GM12873 (cell line): Measurements from ENCODE around the gene CSAD.

ENCODE experiments used
- CTCF ChIP-seq: IDR thresholded peaks from 2 replicates; pipeline ENCODE4 v1.5.1; 2012; ENCODE audit warnings: low read depth, mild to moderate bottlenecking, moderate library complexity, low read length, control low read depth; ENCODE audit not compliant: insufficient read depth; ENCODE audit errors: missing control alignments

The CSAD gene

GRCh38 chr12:53220694-53221202, 40.0 kb upstream of the CSAD start:
- no peak for TF ChIP-seq CTCF

GRCh38 chr12:53219956-53220693, 39.4 kb upstream of the CSAD start:
- TF ChIP-seq CTCF: no peak

- TF ChIP-seq CTCF: no peak
These were observed 38.7 kb upstream of the CSAD start for GRCh38 chr12:53219292-53219955.

- TF ChIP-seq CTCF: no peak
These were observed 38.0 kb upstream of the CSAD start for GRCh38 chr12:53218551-53219291.

GRCh38 chr12:53217931-53218307, 37.2 kb upstream of the CSAD start:
- no peak for TF ChIP-seq CTCF

GRCh38 chr12:53217051-53217930, 36.6 kb upstream of the CSAD start:
- TF ChIP-seq CTCF: no peak

GRCh38 chr12:53215497-53215896, 34.8 kb upstream of the CSAD start:
- TF ChIP-seq CTCF: no peak
